Gastrocnemius medialis (tissue), 4 donors: ENCODE results near the gene YTHDF1.

Experiments used
- CTCF ChIP-seq, 5 experiments: fragments of 450-650 bp in 3 of 5; fragments of 200-600 bp in 2 of 5; sonication (generic) in 2 of 5; IDR thresholded peaks in 4 of 5; conservative IDR thresholded peaks in 1 of 5; 1 replicate in 4 of 5; 2 replicates in 1 of 5; pipeline ENCODE4 v1.5.1; 2016 to 2019; ENCODE audit warnings: antibody characterized with exemption in 5 of 5, mild to moderate bottlenecking in 3 of 5, moderate library complexity in 3 of 5
- POLR2A ChIP-seq, 2 donors: fragments of 450-650 bp; IDR thresholded peaks; one replicate each; pipeline ENCODE4 v1.6.1; 2017; ENCODE audit warnings: antibody characterized with exemption in 2 of 2, mild to moderate bottlenecking in 2 of 2, moderate library complexity in 2 of 2

GRCh38 chr20:63217706-63218105 lies 1.8 kb upstream of the YTHDF1 start:
- TF ChIP-seq CTCF (IDR thresholded peaks at IDR 0.05 in 4 of 5, conservative IDR thresholded peaks at IDR 0.05 in 1 of 5) (no peak), POLR2A (IDR thresholded peaks at IDR 0.05) (no peak)
